GM18505 (cell line): ENCODE measurements around the gene CDC42BPA.
"Not testable (repeated sequence)": the region's sequence is repeated elsewhere in the genome, so short reads cannot be mapped to it uniquely, and the experiment has no call there.

ENCODE experiments used
- ATAC-seq: cut with Tn5 transposase; IDR thresholded peaks from one replicate; pipeline ENCODE4 v1.9.1; 2021; ENCODE audit not compliant: unreplicated experiment
- POLR2A ChIP-seq: IDR thresholded peaks from 4 replicates; pipeline ENCODE4 v1.6.1; 2011; ENCODE audit warnings: borderline replicate concordance; ENCODE audit not compliant: insufficient read depth, insufficient read length; ENCODE audit errors: extremely low read depth

The CDC42BPA gene

DNA sequence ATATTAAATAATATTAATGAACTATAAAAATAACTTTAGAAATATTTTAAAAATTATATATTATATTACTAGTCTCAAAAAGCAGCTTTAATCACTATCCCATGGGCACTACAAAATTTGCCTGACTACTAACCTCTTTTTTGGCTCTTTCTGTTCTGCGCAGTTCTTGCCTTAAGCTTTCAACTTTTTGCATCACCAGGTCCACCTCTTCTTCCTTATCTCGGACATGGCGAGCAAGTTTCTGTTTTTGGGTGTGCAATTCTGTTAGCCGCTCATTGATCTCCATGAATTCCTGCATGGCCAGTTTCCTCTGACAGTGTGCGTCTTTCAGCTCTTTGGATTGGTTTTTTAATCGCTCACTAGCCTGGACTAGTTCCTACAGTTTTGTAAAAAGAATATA, 205.8 kb downstream of the CDC42BPA start:
- no peak for ATAC-seq
- TF ChIP-seq POLR2A: no peak

DNA sequence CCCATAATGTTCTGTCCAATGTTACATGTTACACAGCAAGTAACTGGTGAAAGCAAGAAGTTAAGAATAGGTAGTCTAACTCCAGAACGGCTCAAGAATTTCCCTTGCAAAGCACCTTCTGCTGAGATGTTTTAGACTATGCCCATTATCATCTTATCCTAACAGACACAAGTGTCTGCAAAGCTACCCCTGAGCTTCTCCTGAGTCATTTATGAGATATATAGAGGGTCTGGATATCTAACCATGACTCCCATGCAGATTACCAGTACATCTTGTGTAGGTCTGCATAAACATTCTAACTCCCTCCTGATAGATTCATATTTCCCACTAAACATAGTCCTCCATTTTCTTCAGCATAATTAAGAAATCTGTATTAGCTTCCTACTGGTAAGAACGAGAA, 206.5 kb downstream of the CDC42BPA start:
- TF ChIP-seq POLR2A: no peak
- no peak for ATAC-seq

DNA sequence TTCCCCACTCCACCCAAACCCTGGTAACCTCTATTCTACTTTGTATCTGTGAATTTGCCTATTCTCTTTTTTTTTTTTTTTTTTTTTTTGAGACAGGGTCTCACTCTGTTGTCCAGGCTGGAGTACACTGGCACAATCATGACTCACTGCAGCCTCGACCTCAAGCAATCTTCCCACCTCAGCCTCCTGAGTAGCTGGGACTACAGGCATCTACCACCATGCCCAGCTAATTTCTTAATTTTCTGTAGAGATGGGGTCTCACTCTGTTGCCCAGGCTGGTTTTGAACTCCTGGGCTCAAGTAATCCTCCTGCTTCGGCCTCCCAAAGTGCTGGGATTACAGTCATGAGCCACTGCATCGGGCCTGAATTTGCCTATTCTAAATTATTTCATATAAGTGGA, 213.0 kb downstream of the CDC42BPA start:
- ATAC-seq: not testable (repeated sequence)

DNA sequence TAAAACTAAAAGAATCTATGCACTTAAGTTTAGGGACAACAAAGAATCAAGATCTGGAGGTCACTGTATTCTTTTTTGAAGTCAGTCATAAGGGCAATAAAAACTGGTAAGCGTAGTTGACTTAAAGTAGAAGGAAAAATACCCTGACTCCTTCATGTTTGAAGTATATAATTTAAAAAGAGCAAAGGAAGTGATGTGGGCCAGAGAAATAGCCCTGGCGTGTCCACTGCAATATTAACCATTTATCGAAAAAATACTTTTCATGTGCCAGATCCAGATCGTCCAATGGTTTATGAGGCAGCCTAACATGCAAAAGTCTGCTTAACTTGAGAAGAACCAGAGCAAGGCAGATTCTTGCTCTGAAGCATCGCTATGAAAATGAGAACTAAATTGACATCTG, 216.2 kb downstream of the CDC42BPA start:
- no peak for ATAC-seq
- no peak for TF ChIP-seq POLR2A

DNA sequence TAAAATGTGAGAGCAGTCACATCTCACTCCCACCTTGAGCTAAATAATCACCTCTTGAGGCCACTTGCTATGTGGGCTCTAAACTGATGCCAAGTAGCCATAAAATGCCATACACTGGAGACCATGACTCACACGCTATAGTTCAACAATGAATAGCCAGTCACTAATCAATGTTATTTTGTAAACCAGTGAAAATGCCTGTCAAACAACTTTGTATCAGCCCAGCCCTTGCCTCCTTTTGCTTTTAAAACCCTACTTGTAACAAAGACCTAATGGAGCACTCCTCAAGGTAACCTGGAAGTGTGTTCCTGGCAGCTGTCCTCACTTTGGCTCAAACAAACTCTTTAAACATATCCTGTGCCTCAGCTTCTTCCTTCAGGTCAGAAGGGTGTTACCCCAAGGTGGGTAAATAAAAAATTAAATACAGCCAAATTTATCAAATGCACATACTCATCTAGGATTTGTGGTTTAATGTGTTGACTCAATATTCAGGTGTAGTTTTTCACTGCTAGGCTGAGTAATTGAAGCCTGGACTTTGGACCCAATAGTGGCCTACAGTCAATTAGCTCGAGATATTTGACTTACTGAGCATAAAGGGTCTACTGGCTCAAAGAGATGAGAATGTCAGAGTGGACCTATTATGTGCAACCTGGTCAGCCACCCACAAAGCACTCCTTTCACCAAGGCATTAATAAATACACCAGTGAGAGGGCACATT, 223.9 kb downstream of the CDC42BPA start:
- TF ChIP-seq POLR2A: no peak
- no peak for ATAC-seq

DNA sequence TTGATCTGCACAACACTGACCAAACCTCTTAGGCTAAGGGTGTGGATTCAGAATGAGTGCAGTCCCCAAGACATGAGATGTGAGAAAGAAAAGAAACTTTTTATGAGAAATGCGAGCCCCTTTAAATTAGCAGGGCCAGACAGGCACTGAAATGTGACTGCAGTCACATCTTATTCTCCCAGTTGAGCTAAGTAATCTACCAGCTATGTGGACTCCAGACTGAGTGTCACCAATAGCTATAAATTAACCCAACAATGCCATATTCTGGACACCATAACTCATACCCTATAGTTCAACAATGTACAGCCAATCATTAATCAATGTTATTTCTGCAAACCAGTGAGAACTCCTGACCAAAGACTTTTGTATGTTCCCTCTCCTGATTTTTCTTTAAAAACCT, 225.0 kb downstream of the CDC42BPA start:
- no peak for ATAC-seq
- no peak for TF ChIP-seq POLR2A

DNA sequence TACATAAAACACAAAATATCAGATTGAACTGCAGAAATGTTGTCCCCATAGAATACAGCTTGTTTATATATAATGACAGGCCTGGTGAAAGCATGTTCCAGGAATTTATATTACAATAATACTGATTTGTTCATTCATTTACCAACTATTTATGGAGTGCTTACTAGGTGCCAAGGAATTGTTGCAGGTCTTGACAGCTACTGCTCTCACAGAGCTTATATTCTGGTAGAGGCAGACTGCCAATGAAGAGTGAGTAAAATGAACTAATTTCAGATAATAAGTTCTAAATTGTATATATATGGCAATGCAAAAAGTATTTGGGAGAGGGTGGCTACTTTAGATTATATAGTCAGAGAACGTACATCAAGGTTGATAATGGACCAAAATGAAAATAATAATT, 226.2 kb downstream of the CDC42BPA start:
- no peak for ATAC-seq
- TF ChIP-seq POLR2A: no peak

DNA sequence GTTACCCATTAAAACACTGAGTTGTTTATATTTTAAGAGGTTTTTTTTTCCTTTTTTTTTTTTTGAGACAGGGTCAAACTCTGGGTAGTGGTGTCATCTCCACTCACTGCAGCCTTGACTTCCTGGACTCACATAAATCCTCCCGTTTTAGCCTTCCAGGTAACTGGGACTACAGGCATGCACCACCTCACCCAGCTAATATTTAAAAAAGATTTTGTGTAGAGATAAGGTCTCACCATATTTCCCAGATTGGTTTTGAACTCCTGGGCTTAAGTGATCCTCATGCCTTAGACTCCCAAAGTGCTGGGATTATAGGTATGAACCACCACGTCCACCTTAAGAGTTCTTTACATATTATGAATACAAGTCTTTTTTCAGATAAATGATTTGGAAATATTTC, 231.7 kb downstream of the CDC42BPA start:
- no peak for ATAC-seq
- no peak for TF ChIP-seq POLR2A

DNA sequence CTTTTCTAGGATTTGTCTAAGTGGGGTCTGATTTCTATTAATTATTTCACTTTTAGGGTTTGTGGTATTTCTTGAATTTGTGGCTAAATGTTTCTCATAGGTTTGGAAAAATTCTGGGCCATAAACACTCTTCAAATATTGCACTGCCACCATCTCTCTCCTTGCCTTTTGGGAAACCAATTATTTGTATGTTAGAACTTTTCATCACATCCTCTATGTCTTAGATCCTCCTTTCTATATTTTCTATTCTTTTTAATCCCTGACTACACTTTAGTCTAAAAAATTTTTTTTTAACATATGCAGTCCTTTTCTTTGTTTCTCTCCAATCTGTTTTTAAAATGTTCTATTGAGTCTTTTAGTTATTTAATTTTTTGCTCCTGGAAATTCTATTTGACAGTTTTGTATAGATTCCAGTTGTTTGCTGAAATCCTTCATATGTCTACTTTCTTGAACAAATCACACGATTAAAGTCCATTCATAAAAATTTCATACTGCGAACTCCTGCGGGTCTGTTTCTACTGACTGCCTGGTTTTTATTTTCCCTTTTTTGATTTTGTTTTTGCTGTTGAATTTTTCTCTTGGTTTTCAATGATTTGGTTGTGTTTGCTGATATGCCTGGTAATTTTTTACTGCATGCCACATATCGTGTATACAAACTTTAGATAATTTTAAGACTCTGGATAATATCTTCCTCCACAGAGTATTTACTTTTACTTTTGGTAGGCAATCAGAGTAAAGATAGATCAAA, 235.1 kb downstream of the CDC42BPA start:
- TF ChIP-seq POLR2A: no peak
- no peak for ATAC-seq

DNA sequence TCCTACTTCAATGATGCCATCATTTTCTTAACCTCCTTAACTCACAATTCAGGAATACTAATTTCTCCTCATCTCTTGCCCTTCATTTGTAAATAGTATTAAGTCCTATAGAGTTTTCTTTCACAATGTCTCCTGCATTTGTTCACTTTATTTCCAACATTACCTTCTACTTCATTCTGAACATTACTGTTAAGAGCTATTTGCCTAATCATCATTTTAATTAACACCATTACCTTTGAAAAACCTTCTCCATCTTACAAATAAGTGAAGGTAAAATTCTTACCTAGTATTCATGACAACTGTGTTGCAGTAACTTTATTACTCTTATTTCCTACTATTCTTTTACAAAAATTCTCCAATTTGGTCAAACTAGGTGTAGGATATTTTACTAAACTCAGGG, 240.5 kb downstream of the CDC42BPA start:
- no peak for TF ChIP-seq POLR2A
- ATAC-seq: no peak

DNA sequence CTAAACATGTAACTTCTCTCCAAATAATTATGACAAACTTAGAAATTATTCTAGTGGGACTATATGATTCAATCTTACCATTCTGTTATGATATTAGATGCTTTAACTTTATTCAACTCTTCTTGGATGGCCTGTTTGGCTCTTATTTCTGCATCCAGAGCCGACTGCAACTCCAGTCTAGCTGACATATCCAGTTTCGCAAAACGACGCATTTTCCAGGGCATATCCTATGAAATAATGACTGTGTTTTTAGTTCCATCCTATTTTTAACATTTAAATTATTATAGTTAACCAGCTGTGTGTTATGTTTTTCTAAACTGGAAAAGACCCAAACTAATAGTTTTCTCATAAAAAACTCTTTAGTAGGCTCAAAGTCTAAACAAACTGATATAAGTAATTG, 244.5 kb downstream of the CDC42BPA start:
- no peak for ATAC-seq

DNA sequence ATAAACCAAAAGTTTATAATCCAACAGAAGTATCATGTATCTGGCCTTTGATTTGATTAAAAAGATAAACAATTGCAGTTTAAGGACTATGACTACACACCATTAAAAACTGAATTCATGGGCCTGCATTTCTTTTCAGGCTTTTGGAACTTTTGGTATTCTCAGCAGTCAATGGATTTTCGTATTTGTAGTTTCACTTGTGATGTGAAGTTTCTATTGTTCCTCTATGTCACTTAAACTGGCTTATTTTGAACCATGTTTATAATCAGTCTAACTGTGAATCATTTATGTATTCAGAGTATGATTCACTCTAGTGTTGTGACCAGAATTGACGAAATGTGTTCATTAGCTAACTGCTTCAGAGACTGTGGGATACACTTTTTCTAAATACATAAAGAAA, 245.3 kb downstream of the CDC42BPA start:
- ATAC-seq: peak; percentile 70
- no peak for TF ChIP-seq POLR2A

More for the DNA sequence above, 244.5 kb downstream of the CDC42BPA start:
- TF ChIP-seq POLR2A: no peak

DNA sequence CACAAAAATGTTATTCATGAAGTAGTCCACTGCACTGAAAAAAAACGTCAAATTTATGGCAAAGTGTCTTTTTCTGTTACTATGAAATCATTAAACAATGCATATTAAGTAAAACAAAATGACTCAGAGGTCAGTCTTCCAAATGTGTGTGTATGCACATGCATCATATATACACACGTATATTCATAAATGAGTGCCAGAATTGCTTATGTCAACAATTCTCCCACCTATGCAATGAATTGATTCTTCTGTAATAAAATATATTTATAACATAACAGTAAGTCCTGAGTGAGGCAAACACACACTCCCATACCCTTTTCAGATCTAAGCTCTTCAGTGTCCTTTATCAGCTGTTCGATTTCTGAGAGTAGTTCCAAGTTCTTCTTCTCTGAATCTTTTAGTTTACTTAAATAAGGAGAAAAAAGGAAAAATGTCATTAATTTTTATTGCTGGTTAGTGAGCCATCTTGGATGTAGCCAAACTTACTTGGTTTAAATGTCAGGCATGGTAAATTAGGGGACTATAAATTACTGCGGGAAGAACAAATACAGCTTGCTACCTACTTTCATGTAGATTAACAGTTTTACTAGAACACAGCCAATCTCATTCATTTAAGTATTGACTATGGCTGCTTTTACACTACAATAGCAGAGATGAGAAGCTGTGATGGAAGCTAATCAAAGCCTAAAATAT, 246.3 kb downstream of the CDC42BPA start:
- ATAC-seq: no peak
- no peak for TF ChIP-seq POLR2A
